ENCODE data around the gene LIME1. TPM values are rescaled to one million over a fixed set of nuclear protein-coding genes. Genes with fewer than 3 reads are reported as not detected.

Gene LIME1
- total and polyA plus RNA-seq, 2 of the 8 experiments (the other 6 are each of a cell fraction or from before 2014, with no cell fraction given), result 4.5 to 5.9 TPM

- no peak overlapping the region for H2BK15ac ChIP-seq (ENCODE audit: low read length)
- peaks cover 0 to 5% (median 3%) of the 10 kb centered on the region in 4 experiments; a peak in 4 of 8 replicates for H3K36me3 ChIP-seq (ENCODE audit: control insufficient read depth in 2 of 4, insufficient read depth in 4 of 4, low read length in 3 of 4)
- DNase-seq (ENCODE audit: low read depth in 1 of 2, low spot score in 2 of 2), result no peak
- POLR2A ChIA-PET (ENCODE audit: partially characterized antibody), result interaction anchor here (0.6 to 4.5 kb wide), 3 partner anchors 7 to 50 kb away, joined by 3 to 23 read pairs (median 6); no protein-coding TSS in a partner anchor
- H3K18ac ChIP-seq (ENCODE audit: extremely low read depth, low read length), result no peak overlapping the region
- H4K5ac ChIP-seq (ENCODE audit: insufficient read length, low read depth, low read length), result no peak overlapping the region
- H2BK120ac ChIP-seq (replicated peaks; ENCODE audit: low read depth, low read length), result no peak overlapping the region
- H3K79me2 ChIP-seq (ENCODE audit: control insufficient read depth in 1 of 2, insufficient read depth in 2 of 2, low read length in 2 of 2), result no peaks in the 10 kb centered on the region
- no peak overlapping the region for H3K4me2 ChIP-seq (ENCODE audit: insufficient read depth in 1 of 2, low read depth in 2 of 2, low read length in 2 of 2)
- no peak overlapping the region for H4K91ac ChIP-seq (replicated peaks; ENCODE audit: insufficient read length, low read length)
- H2AK5ac ChIP-seq (ENCODE audit: low read depth, low read length), result no peak overlapping the region
- H2BK5ac ChIP-seq (ENCODE audit: low read depth, low read length), result peak overlapping the region; percentile 71; the same call in 1 of the 2 replicates
- no peak overlapping the region for H3K9ac ChIP-seq (replicated peaks in 1 of 4; ENCODE audit: extremely low read depth in 1 of 4, low read depth in 3 of 4, low read length in 3 of 4)
- peak overlapping the region; percentile 68; the same call in 1 of the 2 replicates for H2BK12ac ChIP-seq (ENCODE audit: low read depth, low read length)
- no peaks in the 10 kb centered on the region for H3K9me3 ChIP-seq (ENCODE audit: insufficient read depth in 2 of 2, low read depth in 1 of 2, low read length in 1 of 2)
- no peaks in the 10 kb centered on the region for H3K27me3 ChIP-seq (replicated peaks in 1 of 4; ENCODE audit: control insufficient read depth in 3 of 4, extremely low read depth in 1 of 4, insufficient read depth in 3 of 4, low read length in 3 of 4)
- H3K27ac ChIP-seq (ENCODE audit: low read depth, low read length), result no peak overlapping the region
- no peak overlapping the region for H2BK20ac ChIP-seq (ENCODE audit: low read length)
- no peak overlapping the region for H3K56ac ChIP-seq (replicated peaks; ENCODE audit: insufficient read length, low read depth, low read length)
- no peak for FAIRE-seq
- no peaks in the 10 kb centered on the region for H3K23me2 ChIP-seq (ENCODE audit: low read depth, low read length)
- peak overlapping the region; percentile 57; the same call in 1 of the 2 replicates for H4K8ac ChIP-seq (ENCODE audit: extremely low read depth, insufficient read depth, low read length)
- H3K23ac ChIP-seq (ENCODE audit: insufficient read length), result no peak overlapping the region
- H3K79me1 ChIP-seq (ENCODE audit: low read depth, low read length), result no peaks in the 10 kb centered on the region; the same call in 1 of the 2 replicates
- H3K4me3 ChIP-seq (ENCODE audit: extremely low read depth in 1 of 4, insufficient read depth in 2 of 4, low read depth in 3 of 4, low read length in 4 of 4), result no peak overlapping the region
- 77% methylated on average over 18 of the region's 20 CpGs; no CpG with 5 or more reads in 1 of the 2 experiments for WGBS, 2 experiments (ENCODE audit: extremely low coverage in 1 of 2, insufficient coverage in 1 of 2, insufficient read length in 1 of 2, insufficient replicate concordance in 2 of 2, low coverage in 1 of 2, low lambda C conversion rate in 2 of 2, missing lambda C conversion rate in 1 of 2)
- H4K20me1 ChIP-seq (replicated peaks in 1 of 2; ENCODE audit: control insufficient read depth in 1 of 2, insufficient read depth in 2 of 2, low read length in 2 of 2), result peaks cover 0 to 3% of the 10 kb centered on the region in 2 experiments
- peaks cover 0 to 20% (median 4%) of the 10 kb centered on the region in 4 experiments; a peak in 6 of 7 replicates for H3K4me1 ChIP-seq (replicated peaks in 1 of 4; ENCODE audit: control insufficient read depth in 3 of 4, insufficient read depth in 4 of 4, low read length in 3 of 4)
- no peak overlapping the region for H3K4ac ChIP-seq (replicated peaks; ENCODE audit: insufficient read length, low read depth, low read length)
- CTCF ChIA-PET (ENCODE audit: partially characterized antibody), result interaction anchor here (0.6 to 1.5 kb wide), 3 partner anchors 11 to 311 kb away, joined by 3 to 4 read pairs (median 3); partner anchors contain the start of gene LIME1
- H3K14ac ChIP-seq (ENCODE audit: insufficient read length), result no peak overlapping the region
- no peak overlapping the region for H2AFZ ChIP-seq (ENCODE audit: low read length)
- no peak for TF ChIP-seq SP2 (IDR thresholded peaks at IDR 0.05; ENCODE audit: low read length)
- TF ChIP-seq TCF12 (IDR thresholded peaks at IDR 0.05; ENCODE audit: low read depth, low read length), result no peak
- no peak for TF ChIP-seq KDM4A (IDR thresholded peaks at IDR 0.05; ENCODE audit: low read depth, low read length, severe bottlenecking)
- TF ChIP-seq SIRT6 (IDR thresholded peaks at IDR 0.05; ENCODE audit: low read length), result no peak
- TF ChIP-seq BCL11A (IDR thresholded peaks at IDR 0.05; ENCODE audit: low read depth in 2 of 2, low read length in 2 of 2), result no peak
- TF ChIP-seq KDM1A (IDR thresholded peaks at IDR 0.05; ENCODE audit: borderline replicate concordance, low read length), result no peak
- no peak for TF ChIP-seq CBX8 (IDR thresholded peaks at IDR 0.05; ENCODE audit: borderline replicate concordance, low read depth, low read length)
- TF ChIP-seq EZH2 (IDR thresholded peaks at IDR 0.05; ENCODE audit: low read depth, low read length, severe bottlenecking), result no peak
- TF ChIP-seq TBP (IDR thresholded peaks at IDR 0.05; ENCODE audit: low read depth, low read length), result no peak
Observed at GRCh38 chr20:63748070-63748933, 11.8 kb downstream of the LIME1 start.
